ENCODE results near the gene BMPR1A.

BMPR1A gene

DNA sequence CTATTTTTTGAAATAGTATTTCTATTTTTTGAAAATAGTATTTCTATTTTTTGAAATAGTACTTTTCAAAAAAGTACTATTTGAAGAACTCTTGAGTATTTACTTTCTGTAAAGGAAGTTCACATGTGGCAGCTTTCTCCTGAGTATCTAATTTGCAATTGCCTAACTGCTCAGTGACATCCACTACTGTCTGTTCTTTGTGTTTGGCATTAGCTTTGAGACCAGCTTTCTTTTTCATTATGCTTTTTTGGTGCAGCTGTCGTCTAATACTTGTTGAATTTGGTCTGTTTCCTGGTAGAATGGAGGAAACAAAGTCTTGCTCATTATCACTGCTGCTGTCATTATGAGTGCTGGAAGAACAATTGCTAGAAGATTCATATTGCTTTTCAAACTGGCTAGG lies 99.1 kb downstream of the BMPR1A start:
- H3K36me3 ChIP-seq (ENCODE audit: insufficient read depth, low read length): no peaks in the 10 kb centered on the region
- no peak overlapping the region for H3K4me3 ChIP-seq (ENCODE audit: low read length, poor library complexity, severe bottlenecking)
- no peaks in the 10 kb centered on the region for H3K9me2 ChIP-seq (replicated peaks; ENCODE audit: low read depth, low read length)
- H2AFZ ChIP-seq (ENCODE audit: low read length): no peak overlapping the region
- H3K9me3 ChIP-seq (ENCODE audit: insufficient read depth, low read depth, low read length): no peaks in the 10 kb centered on the region
- no peak overlapping the region for H3K4me2 ChIP-seq (ENCODE audit: low read depth, low read length, poor library complexity, severe bottlenecking)
- H3K9ac ChIP-seq (ENCODE audit: low read depth, low read length, poor library complexity, severe bottlenecking): no peak overlapping the region
- H3K79me2 ChIP-seq (ENCODE audit: insufficient read depth, low read length): no peaks in the 10 kb centered on the region
- no peak for TF ChIP-seq EZH2phosphoT487 (IDR thresholded peaks at IDR 0.05; ENCODE audit: borderline replicate concordance)
- TF ChIP-seq, protein P1, sequence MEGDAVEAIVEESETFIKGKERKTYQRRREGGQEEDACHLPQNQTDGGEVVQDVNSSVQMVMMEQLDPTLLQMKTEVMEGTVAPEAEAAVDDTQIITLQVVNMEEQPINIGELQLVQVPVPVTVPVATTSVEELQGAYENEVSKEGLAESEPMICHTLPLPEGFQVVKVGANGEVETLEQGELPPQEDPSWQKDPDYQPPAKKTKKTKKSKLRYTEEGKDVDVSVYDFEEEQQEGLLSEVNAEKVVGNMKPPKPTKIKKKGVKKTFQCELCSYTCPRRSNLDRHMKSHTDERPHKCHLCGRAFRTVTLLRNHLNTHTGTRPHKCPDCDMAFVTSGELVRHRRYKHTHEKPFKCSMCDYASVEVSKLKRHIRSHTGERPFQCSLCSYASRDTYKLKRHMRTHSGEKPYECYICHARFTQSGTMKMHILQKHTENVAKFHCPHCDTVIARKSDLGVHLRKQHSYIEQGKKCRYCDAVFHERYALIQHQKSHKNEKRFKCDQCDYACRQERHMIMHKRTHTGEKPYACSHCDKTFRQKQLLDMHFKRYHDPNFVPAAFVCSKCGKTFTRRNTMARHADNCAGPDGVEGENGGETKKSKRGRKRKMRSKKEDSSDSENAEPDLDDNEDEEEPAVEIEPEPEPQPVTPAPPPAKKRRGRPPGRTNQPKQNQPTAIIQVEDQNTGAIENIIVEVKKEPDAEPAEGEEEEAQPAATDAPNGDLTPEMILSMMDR (conservative IDR thresholded peaks at IDR 0.05; ENCODE audit: low read length): no peak
- H3K27me3 ChIP-seq (ENCODE audit: insufficient read depth, low read length, poor library complexity, severe bottlenecking): no peaks in the 10 kb centered on the region
- no peaks in the 10 kb centered on the region for H3F3A ChIP-seq (ENCODE audit: low read depth)
- no peaks in the 10 kb centered on the region for H4K20me1 ChIP-seq (ENCODE audit: insufficient read depth, low read length, poor library complexity, severe bottlenecking)
- no peaks in the 10 kb centered on the region for H3K4me1 ChIP-seq (ENCODE audit: insufficient read depth, low read length, poor library complexity, severe bottlenecking)

DNA sequence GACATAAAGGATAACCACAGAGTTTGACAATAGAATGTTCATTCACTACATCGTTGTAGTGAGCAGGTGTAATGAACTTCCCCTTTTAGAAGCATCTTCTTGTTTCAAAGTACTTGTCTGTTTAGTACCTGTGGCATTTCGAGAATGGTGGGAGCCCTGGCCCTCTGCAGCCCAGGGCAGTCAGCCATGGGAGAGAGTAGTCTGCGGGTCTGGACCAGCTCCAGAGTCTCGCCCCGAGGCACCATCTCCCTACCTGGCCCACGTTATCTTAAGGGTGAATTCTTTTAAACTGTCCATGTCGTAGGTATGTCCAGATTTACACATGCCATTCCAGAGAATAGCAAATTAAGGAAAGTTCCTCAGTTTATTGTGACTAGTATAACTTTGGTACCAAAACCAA lies 99.7 kb downstream of the BMPR1A start:
- Histone ChIP-seq H2AFZ (ENCODE audit: low read length) (no peak overlapping the region), H3K27me3 (ENCODE audit: insufficient read depth, low read length, poor library complexity, severe bottlenecking) (no peaks in the 10 kb centered on the region), H3F3A (ENCODE audit: low read depth) (no peaks in the 10 kb centered on the region), H3K4me1 (ENCODE audit: insufficient read depth, low read length, poor library complexity, severe bottlenecking) (no peaks in the 10 kb centered on the region), H3K9me3 (ENCODE audit: insufficient read depth, low read depth, low read length) (no peaks in the 10 kb centered on the region), H3K9me2 (replicated peaks; ENCODE audit: low read depth, low read length) (no peaks in the 10 kb centered on the region), H3K4me2 (ENCODE audit: low read depth, low read length, poor library complexity, severe bottlenecking) (no peak overlapping the region), H4K20me1 (ENCODE audit: insufficient read depth, low read length, poor library complexity, severe bottlenecking) (no peaks in the 10 kb centered on the region), H3K9ac (ENCODE audit: low read depth, low read length, poor library complexity, severe bottlenecking) (no peak overlapping the region), H3K79me2 (ENCODE audit: insufficient read depth, low read length) (no peaks in the 10 kb centered on the region), H3K36me3 (ENCODE audit: insufficient read depth, low read length) (no peaks in the 10 kb centered on the region), H3K4me3 (ENCODE audit: low read length, poor library complexity, severe bottlenecking) (no peak overlapping the region)
- TF ChIP-seq, protein P1 (conservative IDR thresholded peaks at IDR 0.05; ENCODE audit: low read length): no peak
- no peak for TF ChIP-seq EZH2phosphoT487 (IDR thresholded peaks at IDR 0.05; ENCODE audit: borderline replicate concordance)

DNA sequence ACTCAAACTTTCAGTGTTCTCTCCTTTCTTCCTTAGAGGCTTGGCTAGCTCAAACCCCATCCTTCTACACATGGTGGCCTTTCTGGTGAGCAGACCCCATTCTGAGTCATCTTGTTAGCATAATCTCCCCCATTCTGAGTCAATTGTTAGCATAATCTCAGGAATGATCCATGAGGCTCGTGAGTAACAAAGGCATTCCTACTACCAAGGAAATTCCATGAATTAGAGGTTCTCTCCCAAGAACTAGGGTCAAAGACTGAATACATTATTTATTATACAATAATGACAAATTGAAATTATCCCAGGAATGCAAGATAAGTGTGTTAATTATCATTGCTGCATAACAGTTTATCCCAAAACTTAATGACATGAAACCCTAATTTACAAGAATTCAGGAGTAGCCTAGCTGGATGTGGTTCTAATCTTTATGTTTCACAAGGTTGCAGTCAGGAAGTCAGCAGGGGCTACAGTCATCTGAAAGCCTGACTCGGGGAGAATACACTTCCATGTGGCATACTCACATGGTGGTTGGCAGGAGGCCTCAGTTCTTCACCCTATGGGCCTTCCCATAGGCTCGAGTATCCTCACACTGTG lies 100.8 kb downstream of the BMPR1A start:
- H3K4me1 ChIP-seq (ENCODE audit: insufficient read depth, low read length, poor library complexity, severe bottlenecking): no peaks in the 10 kb centered on the region
- no peak overlapping the region for H3K9ac ChIP-seq (ENCODE audit: low read depth, low read length, poor library complexity, severe bottlenecking)

More for the DNA sequence above, 100.8 kb downstream of the BMPR1A start:
- Histone ChIP-seq H3K4me2 (ENCODE audit: low read depth, low read length, poor library complexity, severe bottlenecking) (no peak overlapping the region), H3K9me2 (replicated peaks; ENCODE audit: low read depth, low read length) (no peaks in the 10 kb centered on the region), H3F3A (ENCODE audit: low read depth) (no peaks in the 10 kb centered on the region), H3K9me3 (ENCODE audit: insufficient read depth, low read depth, low read length) (no peaks in the 10 kb centered on the region), H3K36me3 (ENCODE audit: insufficient read depth, low read length) (no peaks in the 10 kb centered on the region), H3K4me3 (ENCODE audit: low read length, poor library complexity, severe bottlenecking) (no peak overlapping the region), H3K79me2 (ENCODE audit: insufficient read depth, low read length) (no peaks in the 10 kb centered on the region), H4K20me1 (ENCODE audit: insufficient read depth, low read length, poor library complexity, severe bottlenecking) (no peaks in the 10 kb centered on the region), H2AFZ (ENCODE audit: low read length) (no peak overlapping the region), H3K27me3 (ENCODE audit: insufficient read depth, low read length, poor library complexity, severe bottlenecking) (no peaks in the 10 kb centered on the region)
- no peak for TF ChIP-seq EZH2phosphoT487 (IDR thresholded peaks at IDR 0.05; ENCODE audit: borderline replicate concordance)
- TF ChIP-seq, protein P1 (conservative IDR thresholded peaks at IDR 0.05; ENCODE audit: low read length): no peak

All from Loucy (cell line).